CMK (cell line): ENCODE data around the gene DDX51.
"Not testable (repeated sequence)": the region's sequence is repeated elsewhere in the genome, so short reads cannot be mapped to it uniquely, and the experiment has no call there.

Experiments used
- DNase-seq: peaks from one replicate; pipeline ENCODE4 v3.0.0-alpha.2; 2010; ENCODE audit warnings: low read depth

The DDX51 gene

GRCh38 chr12:132115500-132115899 lies 28.6 kb downstream of the DDX51 start:
- DNase-seq: no peak

DNA sequence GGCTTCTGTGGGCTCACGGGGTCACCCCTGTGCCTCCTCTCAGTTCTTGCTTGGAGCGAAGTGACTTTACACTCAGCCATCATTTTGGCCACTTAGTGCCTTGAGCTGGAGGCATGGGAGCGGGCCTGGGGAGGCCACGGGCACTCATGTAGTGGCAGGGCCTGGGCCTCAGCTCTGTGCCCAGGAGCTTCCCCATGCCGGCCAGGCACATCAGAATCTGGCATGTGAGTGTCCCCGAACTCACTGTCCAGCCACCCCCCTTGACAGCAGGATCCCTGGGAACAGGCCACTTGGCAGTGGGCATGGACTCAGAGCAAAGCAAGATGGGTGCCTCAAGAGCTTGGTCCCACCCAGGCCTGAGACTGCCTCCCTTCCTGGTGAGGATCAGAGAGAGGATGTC lies 29.5 kb downstream of the DDX51 start:
- DNase-seq: no peak

DNA sequence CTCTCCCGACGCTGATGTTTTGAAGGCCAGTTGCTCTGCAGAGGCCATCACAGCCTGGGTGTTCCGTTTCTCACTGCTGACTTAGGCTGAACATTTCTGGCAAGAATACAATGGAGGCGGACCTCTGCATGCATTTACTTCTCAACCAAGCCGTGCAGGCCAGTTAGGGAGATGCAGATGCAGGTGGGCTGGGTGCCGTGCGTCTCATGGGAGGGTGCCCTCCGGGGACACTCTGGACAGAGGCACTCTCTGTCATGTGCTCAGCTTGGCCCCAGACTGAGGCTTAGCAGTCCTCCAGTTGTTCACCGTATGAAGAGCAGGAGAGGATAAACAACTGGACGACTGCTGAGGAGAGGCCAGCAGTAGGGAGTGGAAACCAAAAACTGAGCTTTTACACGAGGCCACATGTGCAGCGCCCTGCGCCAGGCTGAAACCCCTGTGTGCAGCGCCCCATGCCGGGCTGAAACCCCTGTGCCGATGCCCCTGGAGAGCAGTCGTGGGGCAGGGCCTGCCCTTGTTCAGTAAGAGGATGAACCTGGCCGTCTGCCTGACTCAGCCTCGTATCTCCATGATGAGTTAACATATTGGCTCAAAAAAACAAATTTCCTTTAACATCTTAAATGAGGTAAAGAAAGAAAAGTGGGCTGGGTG lies 32.3 kb downstream of the DDX51 start:
- DNase-seq: no peak

DNA sequence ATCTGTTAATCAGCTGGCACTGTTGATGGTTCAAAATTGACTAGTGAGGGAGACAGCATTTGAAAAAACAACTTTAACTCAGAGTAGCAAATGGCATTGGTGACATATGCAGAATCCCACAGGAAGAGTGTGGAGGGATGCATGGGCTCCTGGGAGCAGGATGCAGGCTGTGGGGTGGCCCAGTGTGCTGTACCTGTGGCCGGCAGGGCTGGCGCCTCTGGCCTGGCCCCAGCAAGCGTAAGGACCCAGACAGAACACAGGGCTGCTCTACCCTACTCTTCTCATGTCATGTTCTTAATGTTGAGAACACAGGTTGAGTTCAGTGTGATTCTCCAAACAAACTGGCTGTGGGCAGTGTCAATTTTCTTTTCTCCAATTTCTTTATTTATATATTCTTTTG lies 33.4 kb downstream of the DDX51 start:
- DNase-seq: no peak

GRCh38 chr12:132109741-132110140 lies 34.4 kb downstream of the DDX51 start:
- DNase-seq: no peak

DNA sequence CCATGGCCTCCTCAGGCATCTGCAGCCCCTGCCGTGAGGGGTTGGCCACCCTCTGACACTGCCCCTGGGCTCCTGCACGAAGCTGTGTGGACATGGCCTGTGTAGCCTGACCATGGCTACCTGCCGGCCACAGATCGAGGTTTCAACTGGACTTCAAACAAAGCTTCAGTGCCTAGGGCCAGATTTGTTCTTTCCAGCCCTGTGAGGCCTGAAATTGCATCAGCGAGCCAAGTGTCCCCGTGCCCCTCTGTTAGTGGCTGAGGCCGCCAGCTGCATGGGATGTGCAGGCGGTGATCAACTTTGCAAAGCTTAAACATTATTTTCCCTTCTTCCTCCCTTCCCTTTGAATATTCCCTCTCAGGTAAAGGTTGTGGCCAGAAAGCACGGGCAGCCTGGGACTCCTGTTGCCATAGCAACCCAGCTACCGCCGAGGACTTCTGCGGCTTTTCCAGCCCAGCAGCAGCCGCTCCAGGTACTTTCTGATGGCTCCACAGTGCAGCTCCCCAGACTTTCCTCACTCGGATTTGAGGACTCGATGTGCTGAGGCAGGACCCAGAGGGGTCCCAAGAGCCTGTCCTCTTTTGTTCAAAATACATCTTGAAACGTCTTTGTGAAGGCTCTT lies 35.8 kb downstream of the DDX51 start:
- no peak for DNase-seq

GRCh38 chr12:132106921-132107320 lies 37.2 kb downstream of the DDX51 start:
- no peak for DNase-seq

DNA sequence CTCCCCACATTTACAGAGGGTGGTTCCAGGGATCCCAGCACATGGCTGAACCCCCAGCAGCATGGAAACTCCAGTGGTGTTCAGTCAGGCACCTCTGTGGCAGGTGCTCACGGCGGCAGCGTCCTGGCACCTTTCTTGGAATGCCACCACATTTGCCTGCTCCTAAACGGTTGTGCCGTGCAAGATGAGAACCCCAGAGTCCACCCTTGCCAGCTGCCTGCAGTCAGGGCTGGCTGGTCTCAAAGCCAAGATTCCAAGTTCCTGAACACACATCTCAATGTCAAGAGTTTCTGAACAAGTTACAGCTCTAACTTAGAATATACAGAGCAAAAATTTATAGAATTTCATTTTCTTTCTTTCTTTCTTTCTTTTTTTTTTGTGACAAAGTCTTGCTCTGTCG lies 38.7 kb downstream of the DDX51 start:
- no peak for DNase-seq

DNA sequence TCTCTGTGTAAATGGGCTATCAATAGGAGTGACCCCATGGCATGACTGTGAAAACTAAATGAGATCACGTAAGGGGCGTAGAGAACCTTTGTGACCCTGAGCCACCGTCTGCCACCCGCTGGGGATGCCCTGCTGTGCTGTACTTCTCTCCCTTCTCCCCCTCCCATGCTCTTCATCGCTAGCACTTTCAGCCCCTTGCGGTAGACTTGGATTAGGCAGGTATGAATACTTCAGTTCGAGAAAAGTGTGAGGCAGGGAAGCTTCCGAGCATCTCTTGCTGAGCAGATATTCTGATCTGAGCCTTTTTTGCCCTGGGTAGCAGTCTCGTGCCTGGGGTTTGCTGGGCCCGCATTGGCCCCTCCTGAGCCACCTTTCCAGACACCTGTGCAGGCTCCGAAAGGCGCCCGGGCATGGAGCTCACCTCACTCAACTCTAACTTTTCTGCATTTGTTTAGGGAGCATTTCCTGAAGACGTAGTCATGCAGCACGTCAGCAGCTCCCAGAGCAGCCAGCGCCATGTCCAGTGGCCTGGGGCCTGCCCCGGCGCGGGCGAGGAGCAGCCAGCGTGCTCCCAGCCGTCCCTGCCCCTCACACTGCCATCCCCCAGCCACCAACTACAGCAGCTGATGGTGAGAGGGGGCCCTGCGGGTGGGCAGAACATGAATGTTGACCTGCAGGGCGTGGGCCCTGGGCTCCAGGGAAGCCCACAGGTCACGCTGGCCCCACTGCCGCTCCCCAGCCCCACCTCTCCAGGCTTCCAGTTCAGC lies 40.4 kb downstream of the DDX51 start:
- no peak for DNase-seq

- not testable (repeated sequence) for DNase-seq
Measured at GRCh38 chr12:132103072-132103471, 41.0 kb downstream of the DDX51 start.

- DNase-seq: no peak
Measured at GRCh38 chr12:132102297-132102696, 41.8 kb downstream of the DDX51 start.

DNA sequence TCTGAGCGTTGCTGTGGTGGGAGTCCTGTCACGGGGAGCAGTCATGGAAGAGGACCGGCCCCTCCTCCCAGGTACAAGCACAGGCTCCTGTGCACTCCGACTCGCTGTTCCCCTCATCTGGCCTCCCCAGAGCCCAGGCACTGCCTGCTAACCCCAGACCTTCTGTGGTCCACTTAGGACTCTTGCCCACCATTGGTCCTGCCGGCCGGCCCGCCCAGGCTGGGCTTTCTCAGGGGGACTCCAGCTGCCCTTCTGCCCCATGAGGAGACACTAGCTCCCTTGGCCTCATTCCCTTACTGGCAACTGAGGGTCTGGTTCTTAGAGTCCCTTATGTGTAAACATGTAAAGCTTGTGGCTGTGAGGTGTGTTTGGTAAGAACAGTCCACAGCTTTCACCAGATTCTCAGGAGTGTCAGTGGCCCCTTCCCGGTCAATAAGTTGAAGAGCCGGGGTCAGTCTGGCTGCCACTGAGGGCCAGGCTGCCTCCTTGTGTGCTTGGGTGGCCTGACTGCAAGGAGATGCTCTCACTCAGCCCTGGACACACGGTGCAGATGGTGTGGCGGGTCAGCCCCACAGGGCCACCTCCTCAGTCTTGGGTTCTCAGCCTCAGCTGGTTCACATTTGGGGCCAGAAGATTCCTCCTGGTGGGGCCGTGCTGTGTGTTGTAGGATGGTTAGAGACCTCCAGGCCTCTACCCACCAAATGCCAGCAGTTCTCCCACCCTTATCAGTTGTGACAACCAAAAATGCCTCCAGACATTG lies 43.6 kb downstream of the DDX51 start:
- DNase-seq: no peak

DNA sequence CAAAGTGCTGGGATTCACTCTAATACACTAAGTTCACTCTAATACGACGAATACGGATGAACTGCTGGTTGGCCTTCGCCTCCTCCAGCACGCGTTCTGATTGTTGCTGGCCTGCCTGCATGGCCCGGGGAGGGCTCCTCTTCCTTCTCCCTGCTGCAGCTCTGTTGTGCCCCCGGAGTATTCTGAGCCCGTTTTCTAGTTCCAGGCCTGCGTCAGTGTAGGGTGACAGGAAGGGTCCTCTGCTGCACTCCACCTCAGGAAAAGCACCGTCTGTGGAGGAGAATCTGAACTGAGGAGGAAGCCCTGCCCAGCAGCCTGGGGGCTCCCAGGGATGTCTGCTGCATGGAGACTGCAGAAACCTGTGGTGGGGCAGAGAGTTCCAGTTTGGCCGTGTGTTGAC lies 44.4 kb downstream of the DDX51 start:
- no peak for DNase-seq

- DNase-seq: no peak
Measured at GRCh38 chr12:132095520-132096409, 48.4 kb downstream of the DDX51 start.

- DNase-seq: no peak
Measured at GRCh38 chr12:132094269-132094891, 49.7 kb downstream of the DDX51 start.

DNA sequence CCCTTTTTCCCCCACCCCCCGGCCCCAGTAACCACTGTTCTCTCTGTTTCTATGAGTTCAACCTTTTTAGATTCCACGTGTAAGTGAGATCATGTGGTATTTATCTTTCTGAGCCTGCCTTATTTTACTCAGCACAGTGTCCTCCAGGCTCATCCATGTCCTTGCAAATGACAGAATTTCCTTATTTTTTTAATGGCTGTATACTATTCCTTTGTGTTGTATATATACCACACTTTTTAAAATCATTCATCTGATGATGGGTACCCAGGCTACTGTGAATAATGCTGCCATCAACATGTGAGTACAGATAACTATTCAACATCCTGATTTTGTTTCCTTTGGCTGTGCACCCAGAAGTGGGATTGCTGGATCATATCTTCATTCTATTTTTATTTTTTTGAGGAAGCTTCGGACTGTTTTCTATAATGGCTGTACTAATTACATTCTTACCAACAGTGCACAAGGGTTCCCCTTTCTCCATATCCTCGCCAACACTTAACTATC lies 54.7 kb downstream of the DDX51 start:
- DNase-seq: no peak
